ENCODE results near the gene EXOC4.

DNA sequence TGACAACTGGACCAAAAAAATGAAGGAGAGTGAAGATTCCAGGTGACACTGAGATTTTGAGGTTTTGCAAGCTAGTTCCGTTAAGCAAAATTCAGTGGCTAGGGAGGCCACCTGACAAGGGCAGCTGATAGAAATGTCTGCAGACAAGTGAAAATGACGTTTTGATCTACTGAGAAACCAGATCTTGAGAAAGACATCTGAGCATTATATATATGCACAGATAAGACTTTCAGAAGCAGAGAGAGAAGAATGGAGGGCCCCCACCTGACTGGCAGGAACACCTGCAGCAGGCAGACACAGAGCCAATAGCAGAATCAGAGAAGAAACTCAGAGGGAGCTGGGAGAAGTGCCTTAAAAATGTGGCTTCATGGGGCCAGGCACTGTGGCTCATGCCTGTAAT lies 798.1 kb downstream of the EXOC4 start:
- TF ChIP-seq EZH2 (IDR thresholded peaks at IDR 0.05; ENCODE audit: insufficient read depth, poor library complexity, severe bottlenecking) = no peak
- no peak for TF ChIP-seq EZH2phosphoT487 (IDR thresholded peaks at IDR 0.05; ENCODE audit: insufficient read depth, low read depth)
